Calu3 (cell line): Measurements from ENCODE around the gene CEP41. TPM values are rescaled to one million over a fixed set of nuclear protein-coding genes. Genes with fewer than 3 reads are reported as not detected.

Experiments
- BruUV-seq: library from RNA; stranded (reverse); fragments of 400-500 nt; replicated peaks from 2 replicates; lab custom pipeline; 2021; lab: Mats Ljungman, UMichigan
- CTCF ChIA-PET: fragments of 300-600 bp; sonication (Branson Sonifier 250); formaldehyde crosslinking; loops from one replicate; lab custom pipeline; 2022; ENCODE audit warnings: antibody characterized with exemption; lab: Charles Lee
- DNase-seq: peaks from one replicate; pipeline ENCODE4 v3.0.0; 2022
- H3K27ac Mint-ChIP-seq: one replicate; pipeline ENCODE4 v1.8.0; 2022; ENCODE audit warnings: mixed read lengths; ENCODE audit not compliant: unreplicated experiment
- H3K27me3 Mint-ChIP-seq: one replicate; pipeline ENCODE4 v1.8.0; 2022; ENCODE audit warnings: mixed read lengths; ENCODE audit not compliant: unreplicated experiment
- H3K36me3 Mint-ChIP-seq: one replicate; pipeline ENCODE4 v1.8.0; 2022; ENCODE audit warnings: mild to moderate bottlenecking, moderate library complexity, mixed read lengths; ENCODE audit not compliant: insufficient read depth, unreplicated experiment
- H3K4me1 Mint-ChIP-seq: one replicate; pipeline ENCODE4 v1.8.0; 2022; ENCODE audit warnings: mild to moderate bottlenecking, low read depth, mixed read lengths; ENCODE audit not compliant: unreplicated experiment
- H3K4me3 Mint-ChIP-seq: one replicate; pipeline ENCODE4 v1.8.0; 2022; ENCODE audit warnings: mild to moderate bottlenecking, low read depth, moderate library complexity, mixed read lengths; ENCODE audit not compliant: unreplicated experiment
- H3K9me3 Mint-ChIP-seq: one replicate; pipeline ENCODE4 v1.8.0; 2022; ENCODE audit warnings: low read depth, mixed read lengths; ENCODE audit not compliant: unreplicated experiment
- CTCF ChIP-seq: fragments of 200-600 bp; IDR thresholded peaks from one replicate; pipeline ENCODE4 v1.8.0; 2022; ENCODE audit warnings: antibody characterized with exemption; ENCODE audit not compliant: unreplicated experiment
- intact Hi-C: fragments of 100-400 bp; cut with micrococcal nuclease; formaldehyde crosslinking; loops from one replicate; pipeline ENCODE4 v1.10.0; 2022; ENCODE audit not compliant: unreplicated experiment
- total RNA-seq: library from RNA; stranded (reverse); gene quantifications from 2 replicates; pipeline ENCODE4 v1.2.3, GENCODE V29; 2022

The CEP41 gene
- total RNA-seq, 1 experiment from 2014 or later, result 21.6 TPM

GRCh38 chr7:130395421-130395820, 45.4 kb downstream of the CEP41 start:
- DNase-seq, result no peak
- TF ChIP-seq CTCF, result no peak
- CTCF ChIA-PET, result no interaction called here
- H3K36me3 Mint-ChIP-seq, result no peaks in the 10 kb centered on the region
- intact Hi-C loops, result no loop called here
- no peaks in the 10 kb centered on the region for H3K9me3 Mint-ChIP-seq
- BruUV-seq, result no TSS peak
- no peaks in the 10 kb centered on the region for H3K4me1 Mint-ChIP-seq
- no peak overlapping the region for H3K4me3 Mint-ChIP-seq
- no peak overlapping the region for H3K27ac Mint-ChIP-seq
- H3K27me3 Mint-ChIP-seq, result no peaks in the 10 kb centered on the region

- no peaks in the 10 kb centered on the region for H3K36me3 Mint-ChIP-seq
- no peak overlapping the region for H3K4me3 Mint-ChIP-seq
- TF ChIP-seq CTCF, result no peak
- no peaks in the 10 kb centered on the region for H3K9me3 Mint-ChIP-seq
- DNase-seq, result no peak
- CTCF ChIA-PET, result interaction anchor here (0.5 kb wide), 1 partner anchor 12 kb away, joined by 3 read pairs; no protein-coding TSS in a partner anchor
- no TSS peak for BruUV-seq
- no peaks in the 10 kb centered on the region for H3K4me1 Mint-ChIP-seq
- no peaks in the 10 kb centered on the region for H3K27me3 Mint-ChIP-seq
- no peak overlapping the region for H3K27ac Mint-ChIP-seq
- intact Hi-C loops, result no loop called here
These were observed 46.2 kb downstream of the CEP41 start for GRCh38 chr7:130394421-130395195.

GRCh38 chr7:130393841-130394411, 46.9 kb downstream of the CEP41 start:
- no peaks in the 10 kb centered on the region for H3K4me1 Mint-ChIP-seq
- H3K4me3 Mint-ChIP-seq, result no peak overlapping the region
- BruUV-seq, result no TSS peak
- intact Hi-C loops, result no loop called here
- H3K27ac Mint-ChIP-seq, result no peak overlapping the region
- H3K27me3 Mint-ChIP-seq, result no peaks in the 10 kb centered on the region
- CTCF ChIA-PET, result interaction anchor here (0.5 kb wide), 1 partner anchor 11 kb away, joined by 3 read pairs; no protein-coding TSS in a partner anchor
- no peaks in the 10 kb centered on the region for H3K9me3 Mint-ChIP-seq
- DNase-seq, result no peak
- TF ChIP-seq CTCF, result no peak
- H3K36me3 Mint-ChIP-seq, result no peaks in the 10 kb centered on the region

- no peaks in the 10 kb centered on the region for H3K27me3 Mint-ChIP-seq
- no peaks in the 10 kb centered on the region for H3K9me3 Mint-ChIP-seq
- no peaks in the 10 kb centered on the region for H3K4me1 Mint-ChIP-seq
- no peak overlapping the region for H3K4me3 Mint-ChIP-seq
- no peak for DNase-seq
- no peak for TF ChIP-seq CTCF
- BruUV-seq, result no TSS peak
- intact Hi-C loops, result no loop called here
- H3K27ac Mint-ChIP-seq, result no peak overlapping the region
- CTCF ChIA-PET, result no interaction called here
- no peaks in the 10 kb centered on the region for H3K36me3 Mint-ChIP-seq
These were observed 47.7 kb downstream of the CEP41 start for GRCh38 chr7:130393101-130393561.
